BLaER1 (cell line): ENCODE measurements around the gene NRDC.
A peak's percentile ranks its signal among the peaks of the same experiment; 100 is the strongest.

ENCODE experiments used
- H3K27ac ChIP-seq: shearing (Covaris generic); formaldehyde crosslinking; 2 replicates; pipeline ENCODE4 v1.8.1; 2022
- H3K27me3 ChIP-seq: shearing (Covaris generic); formaldehyde crosslinking; 2 replicates; pipeline ENCODE4 v1.8.1; 2022
- H3K36me3 ChIP-seq: shearing (Covaris generic); formaldehyde crosslinking; 2 replicates; pipeline ENCODE4 v1.8.1; 2022
- H3K4me1 ChIP-seq: shearing (Covaris generic); formaldehyde crosslinking; 2 replicates; pipeline ENCODE4 v1.8.1; 2022
- H3K4me2 ChIP-seq: shearing (Covaris generic); formaldehyde crosslinking; 2 replicates; pipeline ENCODE4 v1.8.1; 2022
- H3K4me3 ChIP-seq: shearing (Covaris generic); formaldehyde crosslinking; 2 replicates; pipeline ENCODE4 v1.8.1; 2022
- H3K9ac ChIP-seq: shearing (Covaris generic); formaldehyde crosslinking; 2 replicates; pipeline ENCODE4 v1.8.1; 2022
- H3K9me3 ChIP-seq: shearing (Covaris generic); formaldehyde crosslinking; 2 replicates; pipeline ENCODE4 v1.8.1; 2022
- H4K20me1 ChIP-seq: shearing (Covaris generic); formaldehyde crosslinking; 2 replicates; pipeline ENCODE4 v1.8.1; 2022
- Cebpa-rat ChIP-seq: shearing (Covaris generic); IDR thresholded peaks from 2 replicates; pipeline ENCODE4 v1.8.1; 2022

NRDC gene

GRCh38 chr1:51776408-51776807 is 102.1 kb downstream of the NRDC start:
- Histone ChIP-seq H3K9ac (no peak overlapping the region), H3K27ac (no peak overlapping the region), H3K4me3 (no peak overlapping the region), H3K9me3 (no peaks in the 10 kb centered on the region), H4K20me1 (no peaks in the 10 kb centered on the region), H3K4me1 (peaks cover 12% of the 10 kb centered on the region), H3K36me3 (peaks cover 90% of the 10 kb centered on the region), H3K4me2 (peak overlapping the region; percentile 12; the same call in 1 of the 2 replicates), H3K27me3 (no peaks in the 10 kb centered on the region)
- TF ChIP-seq Cebpa-rat: no peak

GRCh38 chr1:51768971-51769588 is 109.4 kb downstream of the NRDC start:
- TF ChIP-seq Cebpa-rat: no peak
- H3K4me3 ChIP-seq: no peak overlapping the region
- H3K27ac ChIP-seq: no peak overlapping the region
- peaks cover 6% of the 10 kb centered on the region; the same call in 1 of the 2 replicates for H4K20me1 ChIP-seq
- H3K36me3 ChIP-seq: peaks cover 92% of the 10 kb centered on the region
- H3K27me3 ChIP-seq: no peaks in the 10 kb centered on the region
- H3K9me3 ChIP-seq: no peaks in the 10 kb centered on the region
- H3K4me2 ChIP-seq: no peak overlapping the region
- H3K9ac ChIP-seq: no peak overlapping the region
- no peaks in the 10 kb centered on the region for H3K4me1 ChIP-seq

- no peak for TF ChIP-seq Cebpa-rat
- H3K27ac ChIP-seq: no peak overlapping the region
- H3K4me1 ChIP-seq: no peaks in the 10 kb centered on the region
- peaks cover 45% of the 10 kb centered on the region for H3K36me3 ChIP-seq
- no peaks in the 10 kb centered on the region for H3K27me3 ChIP-seq
- H4K20me1 ChIP-seq: no peaks in the 10 kb centered on the region
- H3K4me3 ChIP-seq: no peak overlapping the region
- H3K4me2 ChIP-seq: no peak overlapping the region
- no peak overlapping the region for H3K9ac ChIP-seq
- H3K9me3 ChIP-seq: no peaks in the 10 kb centered on the region
Observed at GRCh38 chr1:51761351-51761750, 117.2 kb downstream of the NRDC start.

GRCh38 chr1:51760872-51761271 is 117.7 kb downstream of the NRDC start:
- no peaks in the 10 kb centered on the region for H3K9me3 ChIP-seq
- H3K4me1 ChIP-seq: no peaks in the 10 kb centered on the region
- TF ChIP-seq Cebpa-rat: no peak
- H3K4me2 ChIP-seq: no peak overlapping the region
- no peaks in the 10 kb centered on the region for H3K27me3 ChIP-seq
- H3K9ac ChIP-seq: no peak overlapping the region
- H4K20me1 ChIP-seq: no peaks in the 10 kb centered on the region
- H3K27ac ChIP-seq: no peak overlapping the region
- H3K4me3 ChIP-seq: no peak overlapping the region
- H3K36me3 ChIP-seq: peaks cover 45% of the 10 kb centered on the region

GRCh38 chr1:51758310-51758709 is 120.2 kb downstream of the NRDC start:
- no peak overlapping the region for H3K9ac ChIP-seq
- H3K4me2 ChIP-seq: no peak overlapping the region
- H3K4me1 ChIP-seq: no peaks in the 10 kb centered on the region
- no peaks in the 10 kb centered on the region for H4K20me1 ChIP-seq
- H3K9me3 ChIP-seq: no peaks in the 10 kb centered on the region
- no peak overlapping the region for H3K27ac ChIP-seq
- TF ChIP-seq Cebpa-rat: no peak
- no peak overlapping the region for H3K4me3 ChIP-seq
- peaks cover 50% of the 10 kb centered on the region for H3K36me3 ChIP-seq
- H3K27me3 ChIP-seq: no peaks in the 10 kb centered on the region

GRCh38 chr1:51756290-51756689 is 122.2 kb downstream of the NRDC start:
- H3K9ac ChIP-seq: no peak overlapping the region

GRCh38 chr1:51755437-51755836 is 123.1 kb downstream of the NRDC start:
- Histone ChIP-seq H3K4me2 (no peak overlapping the region), H3K9me3 (peaks cover 5% of the 10 kb centered on the region; the same call in 1 of the 2 replicates)

More at GRCh38 chr1:51756290-51756689, 122.2 kb downstream of the NRDC start:
- no peak for TF ChIP-seq Cebpa-rat
- Histone ChIP-seq H3K27me3 (no peaks in the 10 kb centered on the region), H3K9me3 (peaks cover 5% of the 10 kb centered on the region; the same call in 1 of the 2 replicates), H3K36me3 (peaks cover 51% of the 10 kb centered on the region), H3K4me3 (no peak overlapping the region), H4K20me1 (no peaks in the 10 kb centered on the region), H3K27ac (no peak overlapping the region), H3K4me2 (no peak overlapping the region), H3K4me1 (no peaks in the 10 kb centered on the region)

GRCh38 chr1:51754666-51755065 is 123.9 kb downstream of the NRDC start:
- H3K27ac ChIP-seq: no peak overlapping the region
- no peak for TF ChIP-seq Cebpa-rat
- H4K20me1 ChIP-seq: no peaks in the 10 kb centered on the region
- H3K36me3 ChIP-seq: peaks cover 58% of the 10 kb centered on the region
- no peak overlapping the region for H3K4me3 ChIP-seq
- no peaks in the 10 kb centered on the region for H3K4me1 ChIP-seq
- peaks cover 5% of the 10 kb centered on the region; the same call in 1 of the 2 replicates for H3K9me3 ChIP-seq
- no peak overlapping the region for H3K4me2 ChIP-seq
- H3K27me3 ChIP-seq: no peaks in the 10 kb centered on the region
- no peak overlapping the region for H3K9ac ChIP-seq

More at GRCh38 chr1:51755437-51755836, 123.1 kb downstream of the NRDC start:
- Histone ChIP-seq H4K20me1 (no peaks in the 10 kb centered on the region), H3K9ac (no peak overlapping the region), H3K27me3 (no peaks in the 10 kb centered on the region), H3K4me1 (no peaks in the 10 kb centered on the region), H3K4me3 (no peak overlapping the region), H3K27ac (no peak overlapping the region), H3K36me3 (peaks cover 58% of the 10 kb centered on the region)
- TF ChIP-seq Cebpa-rat: no peak

- H3K27ac ChIP-seq: no peak overlapping the region
- H3K9me3 ChIP-seq: peaks cover 5% of the 10 kb centered on the region; the same call in 1 of the 2 replicates
- no peak overlapping the region for H3K4me2 ChIP-seq
- H3K36me3 ChIP-seq: peaks cover 63% of the 10 kb centered on the region
- no peaks in the 10 kb centered on the region for H3K27me3 ChIP-seq
- no peak for TF ChIP-seq Cebpa-rat
- no peaks in the 10 kb centered on the region for H4K20me1 ChIP-seq
- no peak overlapping the region for H3K9ac ChIP-seq
- no peaks in the 10 kb centered on the region for H3K4me1 ChIP-seq
- no peak overlapping the region for H3K4me3 ChIP-seq
Observed at GRCh38 chr1:51753969-51754368, 124.6 kb downstream of the NRDC start.

- H3K9me3 ChIP-seq: peaks cover 5% of the 10 kb centered on the region; the same call in 1 of the 2 replicates
- no peak for TF ChIP-seq Cebpa-rat
- no peaks in the 10 kb centered on the region for H4K20me1 ChIP-seq
- no peak overlapping the region for H3K4me3 ChIP-seq
- no peak overlapping the region for H3K4me2 ChIP-seq
- no peaks in the 10 kb centered on the region for H3K4me1 ChIP-seq
- H3K36me3 ChIP-seq: peaks cover 67% of the 10 kb centered on the region
- no peak overlapping the region for H3K9ac ChIP-seq
- no peaks in the 10 kb centered on the region for H3K27me3 ChIP-seq
- no peak overlapping the region for H3K27ac ChIP-seq
Observed at GRCh38 chr1:51752073-51752948, 126.2 kb downstream of the NRDC start.
